ENCODE results near the gene KIR3DL1.
"Not testable (repeated sequence)": the region's sequence is repeated elsewhere in the genome, so short reads cannot be mapped to it uniquely, and the experiment has no call there.

The KIR3DL1 gene

DNA sequence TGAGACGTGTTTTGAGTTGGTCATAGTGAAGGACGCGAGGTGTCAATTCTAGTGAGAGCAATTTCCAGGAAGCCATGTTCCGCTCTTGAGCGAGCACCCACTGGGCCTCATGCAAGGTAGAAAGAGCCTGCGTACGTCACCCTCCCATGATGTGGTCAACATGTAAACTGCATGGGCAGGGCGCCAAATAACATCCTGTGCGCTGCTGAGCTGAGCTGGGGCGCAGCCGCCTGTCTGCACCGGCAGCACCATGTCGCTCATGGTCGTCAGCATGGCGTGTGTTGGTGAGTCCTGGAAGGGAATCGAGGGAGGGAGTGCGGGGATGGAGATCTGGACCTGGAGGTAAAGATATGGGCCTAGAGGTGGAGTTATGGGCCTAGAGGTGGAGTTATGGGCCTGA is at the start of gene KIR3DL1:
TSS of gene KIR3DL1 (plus strand) at position 218 of the 400 bp plus-strand sequence.
- in situ Hi-C loops (cut with HindIII; ENCODE audit: low pct_ligation_motif_present, low pct_unique_long_range_greater_than_20kb, low sequenced_read_pairs), result not testable (repeated sequence)

DNA sequence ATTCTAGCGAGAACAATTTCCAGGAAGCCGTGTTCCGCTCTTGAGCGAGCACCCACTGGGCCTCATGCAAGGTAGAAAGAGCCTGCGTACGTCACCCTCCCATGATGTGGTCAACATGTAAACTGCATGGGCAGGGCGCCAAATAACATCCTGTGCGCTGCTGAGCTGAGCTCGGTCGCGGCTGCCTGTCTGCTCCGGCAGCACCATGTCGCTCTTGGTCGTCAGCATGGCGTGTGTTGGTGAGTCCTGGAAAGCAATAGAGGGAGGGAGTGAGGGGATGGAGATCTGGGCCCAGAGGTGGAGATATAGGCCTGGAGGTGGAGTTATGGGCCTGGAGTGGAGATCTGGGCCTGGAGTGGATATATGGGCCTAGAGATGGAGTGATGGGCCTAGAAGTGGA is 46.6 kb upstream of the KIR3DL1 start, which contains the start of gene KIR2DL1:
TSS of gene KIR2DL1 (plus strand) at position 148 of the 400 bp plus-strand sequence. CDS start at position 206, 58 bp downstream.
- in situ Hi-C loops (cut with HindIII; ENCODE audit: low pct_ligation_motif_present, low pct_unique_long_range_greater_than_20kb, low sequenced_read_pairs); DNase-seq: not testable (repeated sequence)

More for the DNA sequence above, at the start of gene KIR3DL1:
- DNase-seq, result not testable (repeated sequence)

DNA sequence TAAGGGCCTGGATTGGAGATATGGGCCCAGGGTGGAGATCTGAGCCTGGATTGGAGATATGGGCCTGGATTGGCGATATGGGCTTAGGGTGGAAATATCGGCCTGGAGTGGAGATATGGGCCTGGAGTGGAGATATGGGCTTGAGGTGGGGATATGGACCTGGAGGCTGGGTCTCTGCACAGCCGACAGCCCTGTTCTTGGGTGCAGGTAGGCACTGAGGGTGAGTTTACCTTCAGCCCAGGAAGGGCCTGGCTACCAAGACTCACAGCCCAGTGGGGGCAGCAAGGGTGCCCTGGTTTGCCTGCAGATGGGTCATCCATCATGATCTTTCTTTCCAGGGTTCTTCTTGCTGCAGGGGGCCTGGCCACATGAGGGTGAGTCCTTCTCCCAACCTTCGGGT is 45.8 kb upstream of the KIR3DL1 start:
- in situ Hi-C loops (cut with HindIII; ENCODE audit: low pct_ligation_motif_present, low pct_unique_long_range_greater_than_20kb, low sequenced_read_pairs); DNase-seq: not testable (repeated sequence)

DNA sequence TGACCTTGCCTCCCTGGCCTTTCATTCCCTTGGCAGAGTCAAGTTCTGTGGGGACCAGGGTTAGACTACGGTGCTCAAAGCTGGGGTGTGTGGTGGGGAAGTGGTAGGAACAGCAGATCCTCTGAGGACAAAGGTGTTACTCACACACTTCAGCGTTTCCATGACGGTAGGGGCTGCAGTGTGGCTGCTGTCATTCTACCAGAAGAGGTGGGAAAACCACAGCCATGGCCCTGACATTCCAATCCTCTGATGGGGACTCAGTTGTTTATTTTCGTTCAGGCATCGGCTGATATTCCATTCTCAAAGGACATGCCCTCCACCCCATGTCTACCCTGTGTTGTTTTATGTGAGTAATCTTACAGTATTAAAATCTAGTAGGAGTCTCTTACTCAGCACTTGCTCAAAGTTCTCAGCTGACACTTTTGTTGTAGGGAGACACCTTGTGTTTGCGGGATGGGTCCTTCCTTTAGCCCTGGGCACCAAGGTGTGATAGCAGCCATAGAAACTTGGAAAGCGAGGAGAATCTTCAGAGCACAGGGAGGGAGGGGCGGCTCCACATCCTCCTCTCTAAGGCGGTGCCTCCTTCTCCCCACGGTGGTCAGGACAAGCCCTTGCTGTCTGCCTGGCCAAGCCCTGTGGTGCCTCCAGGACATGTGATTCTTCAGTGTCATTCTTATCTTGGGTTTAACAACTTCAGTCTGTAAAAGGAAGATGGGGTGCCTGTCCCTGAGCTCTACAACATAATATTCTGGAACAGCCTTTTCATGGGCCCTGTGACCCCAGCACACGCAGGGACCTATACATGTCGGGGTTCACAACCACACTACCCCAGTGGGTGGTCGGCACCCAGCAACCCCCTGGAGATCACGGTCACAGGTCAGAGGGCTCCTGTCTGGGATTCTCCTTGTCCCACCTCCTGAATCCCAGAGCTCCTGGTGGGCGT is 45.0 kb upstream of the KIR3DL1 start:
- DNase-seq; in situ Hi-C loops (cut with HindIII; ENCODE audit: low pct_ligation_motif_present, low pct_unique_long_range_greater_than_20kb, low sequenced_read_pairs): not testable (repeated sequence)

DNA sequence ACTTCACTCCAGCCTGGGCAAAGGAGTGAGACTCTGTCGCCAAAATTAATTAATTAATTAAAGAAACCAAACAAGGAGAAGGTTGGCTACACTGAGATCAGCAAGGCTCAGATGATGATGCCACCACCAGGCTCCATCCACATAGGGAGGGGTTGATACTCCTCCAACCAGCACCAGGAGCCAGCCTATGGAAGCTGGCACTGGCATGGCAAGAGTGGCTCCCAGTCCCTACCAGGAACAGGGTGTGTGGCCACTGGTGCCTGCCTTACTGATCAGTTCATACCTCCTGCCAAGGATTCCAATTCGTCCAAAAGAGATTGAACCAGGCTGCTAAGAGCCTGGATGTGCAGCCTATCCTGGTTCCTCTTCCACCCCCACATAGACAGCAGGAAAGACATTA is 43.6 kb upstream of the KIR3DL1 start:
- in situ Hi-C loops (cut with HindIII; ENCODE audit: low pct_ligation_motif_present, low pct_unique_long_range_greater_than_20kb, low sequenced_read_pairs); DNase-seq: not testable (repeated sequence)

DNA sequence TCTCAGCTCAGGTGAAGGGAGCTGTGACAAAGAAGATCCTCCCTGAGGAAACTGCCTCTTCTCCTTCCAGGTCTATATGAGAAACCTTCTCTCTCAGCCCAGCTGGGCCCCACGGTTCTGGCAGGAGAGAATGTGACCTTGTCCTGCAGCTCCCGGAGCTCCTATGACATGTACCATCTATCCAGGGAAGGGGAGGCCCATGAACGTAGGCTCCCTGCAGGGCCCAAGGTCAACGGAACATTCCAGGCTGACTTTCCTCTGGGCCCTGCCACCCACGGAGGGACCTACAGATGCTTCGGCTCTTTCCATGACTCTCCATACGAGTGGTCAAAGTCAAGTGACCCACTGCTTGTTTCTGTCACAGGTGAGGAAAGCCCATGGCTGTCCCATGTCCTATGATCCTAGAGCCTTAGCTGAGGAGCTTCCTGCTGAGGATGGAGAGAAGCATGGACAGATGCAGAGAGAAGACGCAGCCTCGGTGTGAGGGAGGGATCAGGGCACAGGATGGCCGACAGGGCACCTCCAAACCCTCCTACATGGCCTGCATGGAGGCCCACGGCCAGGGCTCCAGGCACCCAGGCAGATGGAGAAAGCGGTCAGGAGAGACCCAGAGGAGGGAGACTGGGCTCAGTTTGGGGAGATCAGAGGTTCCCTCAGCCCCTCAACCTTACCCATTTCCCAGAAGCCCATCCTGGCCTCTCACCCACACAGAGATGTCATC is 41.0 kb upstream of the KIR3DL1 start:
- DNase-seq; in situ Hi-C loops (cut with HindIII; ENCODE audit: low pct_ligation_motif_present, low pct_unique_long_range_greater_than_20kb, low sequenced_read_pairs): not testable (repeated sequence)

DNA sequence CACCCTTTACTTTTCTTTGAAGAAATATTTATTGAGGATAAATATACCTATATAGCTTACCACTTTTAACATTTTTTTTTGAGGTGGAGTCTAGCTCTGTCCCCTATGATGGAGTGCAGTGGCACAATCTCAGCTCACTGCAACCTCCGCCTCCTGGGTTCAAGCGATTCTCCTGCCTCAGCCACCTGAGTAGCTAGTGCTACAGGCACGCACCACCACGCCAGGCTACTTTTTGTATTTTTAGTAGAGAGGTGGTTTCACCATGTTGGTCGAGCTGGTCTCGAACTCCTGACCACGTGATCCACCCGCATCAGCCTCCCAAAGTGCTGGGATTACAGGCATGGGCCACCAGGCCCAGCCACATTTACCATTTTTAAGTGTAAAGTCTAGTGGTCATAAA is 40.4 kb upstream of the KIR3DL1 start:
- in situ Hi-C loops (cut with HindIII; ENCODE audit: low pct_ligation_motif_present, low pct_unique_long_range_greater_than_20kb, low sequenced_read_pairs); DNase-seq: not testable (repeated sequence)

DNA sequence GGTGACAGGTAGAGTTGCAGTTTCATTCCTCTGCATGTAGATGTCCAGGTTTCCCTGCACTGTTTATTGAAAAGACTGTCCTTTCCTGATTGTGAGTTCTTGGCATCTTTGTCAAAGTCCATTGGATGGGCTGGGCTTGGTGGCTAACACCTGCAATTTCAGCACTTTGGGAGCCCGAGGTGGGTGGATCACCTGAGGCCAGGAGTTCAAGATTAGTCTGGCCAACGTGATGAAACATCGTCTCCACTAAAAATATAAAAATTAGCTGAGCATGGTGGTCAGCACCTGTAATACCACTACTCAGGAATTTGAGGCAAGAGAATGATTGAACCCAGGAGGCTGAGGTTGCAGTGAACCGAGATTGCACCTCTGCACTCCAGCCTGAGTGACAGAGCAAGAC is 38.4 kb upstream of the KIR3DL1 start:
- in situ Hi-C loops (cut with HindIII; ENCODE audit: low pct_ligation_motif_present, low pct_unique_long_range_greater_than_20kb, low sequenced_read_pairs), result not testable (repeated sequence)

DNA sequence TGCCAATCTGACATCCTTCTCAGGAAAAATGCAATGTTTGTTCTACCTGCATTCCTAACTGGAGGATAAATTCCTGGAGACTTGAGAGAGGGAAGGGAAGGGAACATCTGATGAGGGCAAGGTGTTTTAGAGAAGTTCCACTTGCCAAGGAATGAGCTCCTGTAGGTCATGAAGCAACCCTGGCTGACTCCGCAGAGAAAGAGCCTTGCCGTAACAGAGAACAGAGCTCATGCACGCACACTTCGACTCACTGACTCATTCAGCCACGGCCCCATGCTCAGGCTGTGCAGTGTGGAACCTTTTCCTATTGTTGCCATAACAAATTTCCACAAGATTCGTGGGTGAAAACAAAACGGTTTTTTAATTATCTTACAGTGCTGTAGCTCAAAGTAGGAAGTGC is 37.4 kb upstream of the KIR3DL1 start:
- DNase-seq; in situ Hi-C loops (cut with HindIII; ENCODE audit: low pct_ligation_motif_present, low pct_unique_long_range_greater_than_20kb, low sequenced_read_pairs): not testable (repeated sequence)

More for the DNA sequence above, 38.4 kb upstream of the KIR3DL1 start:
- DNase-seq, result not testable (repeated sequence)

DNA sequence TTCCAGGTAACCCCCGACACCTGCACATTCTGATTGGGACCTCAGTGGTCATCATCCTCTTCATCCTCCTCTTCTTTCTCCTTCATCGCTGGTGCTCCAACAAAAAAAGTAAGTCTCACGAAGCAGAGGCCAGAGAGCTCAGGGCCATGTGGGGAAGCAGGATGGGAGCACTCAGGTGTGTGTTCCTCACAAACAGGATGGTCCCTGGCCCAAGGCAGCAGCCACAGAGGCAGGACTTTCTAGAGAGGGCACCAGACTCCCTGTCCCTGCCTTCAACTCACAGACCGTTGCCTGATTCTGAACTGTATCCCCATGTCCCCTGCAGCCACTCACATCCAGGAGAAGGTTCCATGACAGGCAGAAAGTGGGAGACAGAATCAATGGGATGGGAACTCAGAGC is 33.4 kb upstream of the KIR3DL1 start:
- in situ Hi-C loops (cut with HindIII; ENCODE audit: low pct_ligation_motif_present, low pct_unique_long_range_greater_than_20kb, low sequenced_read_pairs); DNase-seq: not testable (repeated sequence)

DNA sequence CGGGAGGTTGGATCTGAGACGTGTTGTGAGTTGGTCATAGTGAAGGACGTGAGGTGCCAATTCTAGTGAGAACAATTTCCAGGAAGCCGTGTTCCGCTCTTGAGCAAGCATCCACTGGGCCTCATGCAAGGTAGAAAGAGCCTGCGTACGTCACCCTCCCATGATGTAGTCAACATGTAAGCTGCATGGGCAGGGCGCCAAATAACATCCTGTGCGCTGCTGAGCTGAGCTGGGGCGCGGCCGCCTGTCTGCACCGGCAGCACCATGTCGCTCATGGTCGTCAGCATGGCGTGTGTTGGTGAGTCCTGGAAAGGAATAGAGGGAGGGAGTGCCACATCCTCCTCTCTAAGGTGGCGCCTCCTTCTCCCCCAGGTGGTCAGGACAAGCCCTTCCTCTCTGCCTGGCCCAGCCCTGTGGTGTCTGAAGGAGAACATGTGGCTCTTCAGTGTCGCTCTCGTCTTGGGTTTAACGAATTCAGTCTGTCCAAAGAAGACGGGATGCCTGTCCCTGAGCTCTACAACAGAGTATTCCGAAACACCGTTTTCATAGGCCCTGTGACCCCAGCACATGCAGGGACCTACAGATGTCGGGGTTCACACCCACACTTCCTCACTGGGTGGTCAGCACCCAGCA is 30.1 kb upstream of the KIR3DL1 start:
- DNase-seq; in situ Hi-C loops (cut with HindIII; ENCODE audit: low pct_ligation_motif_present, low pct_unique_long_range_greater_than_20kb, low sequenced_read_pairs): not testable (repeated sequence)

DNA sequence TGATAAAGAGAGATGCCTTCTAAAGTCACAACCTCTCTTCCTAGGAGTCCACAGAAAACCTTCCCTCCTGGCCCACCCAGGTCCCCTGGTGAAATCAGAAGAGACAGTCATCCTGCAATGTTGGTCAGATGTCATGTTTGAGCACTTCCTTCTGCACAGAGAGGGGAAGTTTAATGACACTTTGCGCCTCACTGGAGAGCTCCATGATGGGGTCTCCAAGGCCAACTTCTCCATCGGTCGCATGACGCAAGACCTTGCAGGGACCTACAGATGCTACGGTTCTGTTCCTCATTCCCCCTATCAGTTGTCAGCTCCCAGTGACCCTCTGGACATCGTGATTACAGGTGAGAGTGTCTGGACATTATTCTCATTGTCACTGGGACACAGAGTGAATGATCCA is 28.1 kb upstream of the KIR3DL1 start:
- DNase-seq; in situ Hi-C loops (cut with HindIII; ENCODE audit: low pct_ligation_motif_present, low pct_unique_long_range_greater_than_20kb, low sequenced_read_pairs): not testable (repeated sequence)

DNA sequence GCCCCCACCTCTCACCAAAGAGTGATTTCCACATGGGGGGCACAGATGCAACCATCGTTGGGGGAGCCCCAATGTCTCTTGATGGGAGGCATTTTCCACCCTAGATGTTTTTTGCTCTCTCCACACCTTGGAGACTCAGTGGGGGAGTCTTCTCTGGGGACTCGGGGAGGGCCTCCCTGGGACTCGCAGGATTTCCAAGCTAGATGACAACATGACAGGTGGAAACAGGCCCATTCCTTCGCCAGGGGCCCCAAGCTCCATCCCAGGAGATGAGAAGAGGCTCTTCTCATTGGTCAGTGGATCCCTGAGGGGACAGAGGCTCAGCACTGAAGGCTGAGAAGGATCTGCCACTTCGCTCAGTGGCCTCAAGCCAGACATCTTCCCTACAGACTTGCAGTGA is 25.6 kb upstream of the KIR3DL1 start:
- DNase-seq, result no peak
- in situ Hi-C loops (cut with HindIII; ENCODE audit: low pct_ligation_motif_present, low pct_unique_long_range_greater_than_20kb, low sequenced_read_pairs), result no loop called here

DNA sequence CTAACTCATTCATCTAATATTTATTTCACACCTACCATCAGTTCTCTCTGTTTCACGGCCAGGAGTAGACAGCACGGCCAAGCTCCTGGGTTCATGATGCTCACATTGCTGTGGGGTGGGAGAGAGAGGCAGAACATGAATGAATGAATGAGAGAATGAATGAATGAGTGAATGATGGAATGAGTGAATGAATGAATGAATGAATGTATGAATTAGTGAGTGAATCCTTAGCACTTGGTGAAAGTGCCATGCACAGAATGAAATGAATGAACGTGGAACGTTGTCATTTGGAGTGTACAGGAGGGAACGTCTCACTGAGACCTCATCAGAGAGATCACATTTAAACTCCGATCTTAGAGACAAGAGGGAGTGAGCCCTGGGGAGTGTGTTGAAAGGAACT is 24.8 kb upstream of the KIR3DL1 start:
- DNase-seq, result no peak
- in situ Hi-C loops (cut with HindIII; ENCODE audit: low pct_ligation_motif_present, low pct_unique_long_range_greater_than_20kb, low sequenced_read_pairs), result no loop called here

DNA sequence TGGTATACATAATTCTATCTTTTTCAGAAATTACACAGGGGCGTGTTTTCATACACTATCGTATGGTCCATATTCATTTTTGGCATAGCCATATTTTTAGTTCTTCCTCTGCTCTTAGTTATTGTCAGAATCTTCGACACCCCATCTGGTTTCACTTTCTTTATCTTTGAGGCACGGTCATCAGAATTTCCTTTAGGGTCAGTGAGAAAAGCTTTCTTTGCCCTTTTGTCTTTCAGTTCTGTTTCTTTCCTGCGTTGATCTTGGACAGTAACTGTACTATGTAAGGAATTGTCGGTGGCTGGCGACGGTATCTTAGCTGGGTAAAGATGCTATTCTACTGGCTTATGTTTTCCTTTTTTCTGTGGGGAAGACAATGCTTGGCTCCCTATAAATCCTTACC is 23.5 kb upstream of the KIR3DL1 start:
- no peak for DNase-seq
- in situ Hi-C loops (cut with HindIII; ENCODE audit: low pct_ligation_motif_present, low pct_unique_long_range_greater_than_20kb, low sequenced_read_pairs), result no loop called here

DNA sequence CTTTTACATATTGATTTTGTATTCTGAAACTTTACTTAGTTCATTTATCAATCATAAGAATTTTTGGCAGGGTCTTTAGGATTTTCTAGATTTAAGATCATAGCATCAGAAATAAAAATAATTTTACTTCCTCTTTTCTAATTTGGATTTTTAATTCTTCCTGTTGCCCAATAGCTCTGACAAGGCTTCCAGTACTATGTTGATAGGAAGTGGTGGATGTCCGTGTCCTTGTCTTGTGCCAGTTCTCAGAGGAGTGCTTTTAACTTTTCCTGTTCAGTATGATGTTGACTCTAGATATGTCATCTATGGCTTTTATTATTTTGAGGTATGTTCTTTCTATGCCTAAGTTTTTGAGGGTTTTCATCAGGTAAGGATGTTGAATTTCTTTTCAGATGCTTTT is 20.5 kb upstream of the KIR3DL1 start:
- DNase-seq, result no peak
- in situ Hi-C loops (cut with HindIII; ENCODE audit: low pct_ligation_motif_present, low pct_unique_long_range_greater_than_20kb, low sequenced_read_pairs), result no loop called here

DNA sequence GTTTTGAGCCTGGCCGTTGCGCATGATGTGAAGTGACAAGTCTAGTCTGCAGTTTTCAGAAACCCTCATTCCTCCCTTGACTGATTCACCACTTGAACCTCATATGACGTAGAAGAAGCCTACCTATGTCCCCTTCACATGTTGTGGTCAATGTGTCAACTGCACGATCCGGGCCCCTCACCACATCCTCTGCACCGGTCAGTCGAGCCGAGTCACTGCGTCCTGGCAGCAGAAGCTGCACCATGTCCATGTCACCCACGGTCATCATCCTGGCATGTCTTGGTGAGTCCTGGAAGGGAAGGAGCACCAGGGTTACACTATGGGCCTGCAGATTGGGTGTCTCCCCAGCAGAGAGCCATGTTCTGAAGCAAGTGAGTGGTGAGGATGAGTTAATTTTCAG is 12.9 kb upstream of the KIR3DL1 start, which contains the start of gene KIR2DL4:
TSS of gene KIR2DL4 (plus strand) at position 201 of the 400 bp plus-strand sequence. CDS start at position 243, 42 bp downstream.
- no peak for DNase-seq
- in situ Hi-C loops (cut with HindIII; ENCODE audit: low pct_ligation_motif_present, low pct_unique_long_range_greater_than_20kb, low sequenced_read_pairs), result no loop called here

DNA sequence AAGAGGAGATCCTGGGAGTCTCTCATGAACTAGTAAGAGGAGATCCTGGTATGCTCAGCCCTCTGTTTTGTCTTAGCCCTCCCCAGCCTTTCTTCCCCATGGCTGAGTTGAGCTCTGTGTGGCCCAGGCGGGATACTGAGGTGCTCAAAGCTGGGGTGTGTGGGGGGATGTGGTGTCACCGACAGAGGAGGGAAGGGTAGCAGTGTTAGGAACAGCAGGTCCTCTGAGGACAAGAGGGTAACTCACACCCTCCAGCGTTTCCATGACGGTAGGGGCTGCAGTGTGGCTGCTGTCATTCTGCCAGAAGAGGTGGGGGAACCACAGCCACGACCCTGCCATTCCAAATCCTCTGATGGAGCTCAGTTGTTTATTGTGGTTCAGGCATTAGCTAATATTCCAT is 12.2 kb upstream of the KIR3DL1 start:
- no peak for DNase-seq
- in situ Hi-C loops (cut with HindIII; ENCODE audit: low pct_ligation_motif_present, low pct_unique_long_range_greater_than_20kb, low sequenced_read_pairs), result no loop called here

DNA sequence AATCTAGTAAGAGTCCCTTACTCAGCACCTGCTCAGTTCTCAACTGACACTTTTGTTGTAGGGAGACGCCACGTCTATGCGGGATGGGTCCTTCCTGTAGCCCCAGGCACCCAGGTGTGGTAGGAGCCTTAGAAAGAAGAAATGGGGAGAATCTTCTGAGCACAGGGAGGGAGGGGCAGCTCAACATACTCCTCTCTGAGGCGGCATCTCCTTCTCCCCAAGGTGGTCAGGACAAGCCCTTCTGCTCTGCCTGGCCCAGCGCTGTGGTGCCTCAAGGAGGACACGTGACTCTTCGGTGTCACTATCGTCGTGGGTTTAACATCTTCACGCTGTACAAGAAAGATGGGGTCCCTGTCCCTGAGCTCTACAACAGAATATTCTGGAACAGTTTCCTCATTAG is 11.7 kb upstream of the KIR3DL1 start:
- no peak for DNase-seq
- in situ Hi-C loops (cut with HindIII; ENCODE audit: low pct_ligation_motif_present, low pct_unique_long_range_greater_than_20kb, low sequenced_read_pairs), result no loop called here

Data from ACHN (cell line).